Ishikawa (cell line): ENCODE measurements around the gene NPC1.

Experiments
- RAD21 ChIP-seq: IDR thresholded peaks from 2 replicates; pipeline ENCODE4 v1.6.1; 2012; ENCODE audit warnings: low read depth
- REST ChIP-seq: IDR thresholded peaks from 2 replicates; pipeline ENCODE4 v1.6.1; 2012; ENCODE audit warnings: low read depth, mild to moderate bottlenecking
- TCF12 ChIP-seq: IDR thresholded peaks from 2 replicates; pipeline ENCODE4 v1.6.1; 2012; ENCODE audit warnings: low read depth
- YY1 ChIP-seq: IDR thresholded peaks from 2 replicates; pipeline ENCODE4 v1.6.1; 2012; ENCODE audit warnings: low read depth

- TF ChIP-seq YY1 (no peak), RAD21 (no peak), REST (no peak), TCF12 (no peak)
Observed at GRCh38 chr18:23592911-23593310, 6.6 kb upstream of the NPC1 start.
